ENCODE measurements around the gene POLR1F.

The POLR1F gene

GRCh38 chr7:19674266-19674960, 34.4 kb downstream of the POLR1F start:
- DNase-seq = no peak

GRCh38 chr7:19670806-19671205, 38.0 kb downstream of the POLR1F start:
- DNase-seq = no peak

GRCh38 chr7:19665399-19666008, 43.3 kb downstream of the POLR1F start:
- DNase-seq = peak in 1 of 2 donors; percentile 22

- DNase-seq = no peak
Measured at GRCh38 chr7:19663816-19664462, 44.9 kb downstream of the POLR1F start.

GRCh38 chr7:19648791-19649190, 60.0 kb downstream of the POLR1F start:
- DNase-seq = no peak

Data from hippocampal formation (tissue), 2 donors.